ENCODE results near the gene RPL31.
"Not testable (repeated sequence)": the region's sequence is repeated elsewhere in the genome, so short reads cannot be mapped to it uniquely, and the experiment has no call there.

Gene RPL31

GRCh38 chr2:101040072-101040471, 38.0 kb downstream of the RPL31 start:
- no peak overlapping the region for H3K4me3 ChIP-seq (ENCODE audit: insufficient read length, low read depth)
- no peak for DNase-seq (ENCODE audit: low read depth, low spot score)
- H3K9me3 ChIP-seq (ENCODE audit: insufficient read depth, low read length), result no peaks in the 10 kb centered on the region
- H3K9ac ChIP-seq (ENCODE audit: insufficient read length, low read depth), result no peak overlapping the region
- TF ChIP-seq ZNF274 (IDR thresholded peaks at IDR 0.05; ENCODE audit: low read depth, low read length) (no peak), SUZ12 (IDR thresholded peaks at IDR 0.05; ENCODE audit: extremely low read depth, insufficient read depth, insufficient read length) (no peak), YY1 (IDR thresholded peaks at IDR 0.05; ENCODE audit: insufficient read depth, insufficient read length) (no peak)
- H3K36me3 ChIP-seq (ENCODE audit: insufficient read depth, insufficient read length, low read length), result peaks cover 25% of the 10 kb centered on the region
- no peaks in the 10 kb centered on the region for H3K4me1 ChIP-seq (ENCODE audit: insufficient read depth, insufficient read length)
- H3K27me3 ChIP-seq (ENCODE audit: insufficient read depth, insufficient read length), result no peaks in the 10 kb centered on the region

GRCh38 chr2:101040761-101041160, 38.7 kb downstream of the RPL31 start:
- Histone ChIP-seq H3K4me1 (ENCODE audit: insufficient read depth, insufficient read length) (no peaks in the 10 kb centered on the region), H3K36me3 (ENCODE audit: insufficient read depth, insufficient read length, low read length) (peaks cover 18% of the 10 kb centered on the region), H3K27me3 (ENCODE audit: insufficient read depth, insufficient read length) (no peaks in the 10 kb centered on the region), H3K4me3 (ENCODE audit: insufficient read length, low read depth) (no peak overlapping the region), H3K9ac (ENCODE audit: insufficient read length, low read depth) (no peak overlapping the region), H3K9me3 (ENCODE audit: insufficient read depth, low read length) (no peaks in the 10 kb centered on the region)
- DNase-seq (ENCODE audit: low read depth, low spot score), result no peak
- TF ChIP-seq SUZ12 (IDR thresholded peaks at IDR 0.05; ENCODE audit: extremely low read depth, insufficient read depth, insufficient read length) (no peak), YY1 (IDR thresholded peaks at IDR 0.05; ENCODE audit: insufficient read depth, insufficient read length) (no peak), ZNF274 (IDR thresholded peaks at IDR 0.05; ENCODE audit: low read depth, low read length) (no peak)

GRCh38 chr2:101041413-101041812, 39.3 kb downstream of the RPL31 start:
- no peak for DNase-seq (ENCODE audit: low read depth, low spot score)
- no peak for TF ChIP-seq YY1 (IDR thresholded peaks at IDR 0.05; ENCODE audit: insufficient read depth, insufficient read length)
- TF ChIP-seq SUZ12 (IDR thresholded peaks at IDR 0.05; ENCODE audit: extremely low read depth, insufficient read depth, insufficient read length), result no peak
- no peak for TF ChIP-seq ZNF274 (IDR thresholded peaks at IDR 0.05; ENCODE audit: low read depth, low read length)
- no peak overlapping the region for H3K9ac ChIP-seq (ENCODE audit: insufficient read length, low read depth)
- H3K27me3 ChIP-seq (ENCODE audit: insufficient read depth, insufficient read length), result no peaks in the 10 kb centered on the region
- no peaks in the 10 kb centered on the region for H3K4me1 ChIP-seq (ENCODE audit: insufficient read depth, insufficient read length)
- peaks cover 17% of the 10 kb centered on the region for H3K36me3 ChIP-seq (ENCODE audit: insufficient read depth, insufficient read length, low read length)
- no peaks in the 10 kb centered on the region for H3K9me3 ChIP-seq (ENCODE audit: insufficient read depth, low read length)
- H3K4me3 ChIP-seq (ENCODE audit: insufficient read length, low read depth), result no peak overlapping the region

- H3K4me3 ChIP-seq (ENCODE audit: insufficient read length, low read depth), result no peak overlapping the region
- TF ChIP-seq YY1 (IDR thresholded peaks at IDR 0.05; ENCODE audit: insufficient read depth, insufficient read length) (no peak), SUZ12 (IDR thresholded peaks at IDR 0.05; ENCODE audit: extremely low read depth, insufficient read depth, insufficient read length) (no peak), ZNF274 (IDR thresholded peaks at IDR 0.05; ENCODE audit: low read depth, low read length) (no peak)
- H3K36me3 ChIP-seq (ENCODE audit: insufficient read depth, insufficient read length, low read length), result peaks cover 5% of the 10 kb centered on the region
- H3K27me3 ChIP-seq (ENCODE audit: insufficient read depth, insufficient read length), result no peaks in the 10 kb centered on the region
- H3K9me3 ChIP-seq (ENCODE audit: insufficient read depth, low read length), result no peaks in the 10 kb centered on the region
- H3K4me1 ChIP-seq (ENCODE audit: insufficient read depth, insufficient read length), result no peaks in the 10 kb centered on the region
- H3K9ac ChIP-seq (ENCODE audit: insufficient read length, low read depth), result no peak overlapping the region
- DNase-seq (ENCODE audit: low read depth, low spot score), result no peak
These were observed 43.2 kb downstream of the RPL31 start for GRCh38 chr2:101045330-101045729.

- TF ChIP-seq YY1 (IDR thresholded peaks at IDR 0.05; ENCODE audit: insufficient read depth, insufficient read length) (no peak), SUZ12 (IDR thresholded peaks at IDR 0.05; ENCODE audit: extremely low read depth, insufficient read depth, insufficient read length) (no peak), ZNF274 (IDR thresholded peaks at IDR 0.05; ENCODE audit: low read depth, low read length) (no peak)
- Histone ChIP-seq H3K4me1 (ENCODE audit: insufficient read depth, insufficient read length) (no peaks in the 10 kb centered on the region), H3K9ac (ENCODE audit: insufficient read length, low read depth) (no peak overlapping the region), H3K4me3 (ENCODE audit: insufficient read length, low read depth) (no peak overlapping the region), H3K36me3 (ENCODE audit: insufficient read depth, insufficient read length, low read length) (peaks cover 6% of the 10 kb centered on the region), H3K27me3 (ENCODE audit: insufficient read depth, insufficient read length) (no peaks in the 10 kb centered on the region), H3K9me3 (ENCODE audit: insufficient read depth, low read length) (no peaks in the 10 kb centered on the region)
- no peak for DNase-seq (ENCODE audit: low read depth, low spot score)
These were observed 45.1 kb downstream of the RPL31 start for GRCh38 chr2:101047075-101047766.

- no peaks in the 10 kb centered on the region for H3K9me3 ChIP-seq (ENCODE audit: insufficient read depth, low read length)
- H3K36me3 ChIP-seq (ENCODE audit: insufficient read depth, insufficient read length, low read length), result peaks cover 6% of the 10 kb centered on the region
- H3K9ac ChIP-seq (ENCODE audit: insufficient read length, low read depth), result no peak overlapping the region
- H3K4me3 ChIP-seq (ENCODE audit: insufficient read length, low read depth), result no peak overlapping the region
- DNase-seq (ENCODE audit: low read depth, low spot score), result no peak
- TF ChIP-seq ZNF274 (IDR thresholded peaks at IDR 0.05; ENCODE audit: low read depth, low read length) (no peak), SUZ12 (IDR thresholded peaks at IDR 0.05; ENCODE audit: extremely low read depth, insufficient read depth, insufficient read length) (no peak), YY1 (IDR thresholded peaks at IDR 0.05; ENCODE audit: insufficient read depth, insufficient read length) (no peak)
- H3K4me1 ChIP-seq (ENCODE audit: insufficient read depth, insufficient read length), result no peaks in the 10 kb centered on the region
- H3K27me3 ChIP-seq (ENCODE audit: insufficient read depth, insufficient read length), result no peaks in the 10 kb centered on the region
These were observed 45.7 kb downstream of the RPL31 start for GRCh38 chr2:101047774-101048173.

- H3K9me3 ChIP-seq (ENCODE audit: insufficient read depth, low read length), result no peaks in the 10 kb centered on the region
- H3K4me3 ChIP-seq (ENCODE audit: insufficient read length, low read depth), result no peak overlapping the region
- no peaks in the 10 kb centered on the region for H3K27me3 ChIP-seq (ENCODE audit: insufficient read depth, insufficient read length)
- H3K9ac ChIP-seq (ENCODE audit: insufficient read length, low read depth), result no peak overlapping the region
- TF ChIP-seq ZNF274 (IDR thresholded peaks at IDR 0.05; ENCODE audit: low read depth, low read length) (no peak), SUZ12 (IDR thresholded peaks at IDR 0.05; ENCODE audit: extremely low read depth, insufficient read depth, insufficient read length) (no peak), YY1 (IDR thresholded peaks at IDR 0.05; ENCODE audit: insufficient read depth, insufficient read length) (no peak)
- H3K36me3 ChIP-seq (ENCODE audit: insufficient read depth, insufficient read length, low read length), result peaks cover 6% of the 10 kb centered on the region
- H3K4me1 ChIP-seq (ENCODE audit: insufficient read depth, insufficient read length), result no peaks in the 10 kb centered on the region
- DNase-seq (ENCODE audit: low read depth, low spot score), result no peak
These were observed 46.7 kb downstream of the RPL31 start for GRCh38 chr2:101048756-101049155.

GRCh38 chr2:101050886-101051285, 48.8 kb downstream of the RPL31 start:
- H3K27me3 ChIP-seq (ENCODE audit: insufficient read depth, insufficient read length); H3K4me3 ChIP-seq (ENCODE audit: insufficient read length, low read depth); H3K4me1 ChIP-seq (ENCODE audit: insufficient read depth, insufficient read length); DNase-seq (ENCODE audit: low read depth, low spot score); H3K9ac ChIP-seq (ENCODE audit: insufficient read length, low read depth); H3K9me3 ChIP-seq (ENCODE audit: insufficient read depth, low read length): not testable (repeated sequence)
- peaks cover 11% of the 10 kb centered on the region for H3K36me3 ChIP-seq (ENCODE audit: insufficient read depth, insufficient read length, low read length)

Data from NT2/D1 (cell line).